ENCODE measurements around the gene BGN.

Gene BGN

GRCh38 chrX:153486171-153486570 is 8.6 kb upstream of the BGN start:
- DNase-seq = no peak

- DNase-seq = no peak
Measured at GRCh38 chrX:153487590-153488071, 7.1 kb upstream of the BGN start.

- DNase-seq = no peak
Measured at GRCh38 chrX:153488231-153488914, 6.4 kb upstream of the BGN start.

DNA sequence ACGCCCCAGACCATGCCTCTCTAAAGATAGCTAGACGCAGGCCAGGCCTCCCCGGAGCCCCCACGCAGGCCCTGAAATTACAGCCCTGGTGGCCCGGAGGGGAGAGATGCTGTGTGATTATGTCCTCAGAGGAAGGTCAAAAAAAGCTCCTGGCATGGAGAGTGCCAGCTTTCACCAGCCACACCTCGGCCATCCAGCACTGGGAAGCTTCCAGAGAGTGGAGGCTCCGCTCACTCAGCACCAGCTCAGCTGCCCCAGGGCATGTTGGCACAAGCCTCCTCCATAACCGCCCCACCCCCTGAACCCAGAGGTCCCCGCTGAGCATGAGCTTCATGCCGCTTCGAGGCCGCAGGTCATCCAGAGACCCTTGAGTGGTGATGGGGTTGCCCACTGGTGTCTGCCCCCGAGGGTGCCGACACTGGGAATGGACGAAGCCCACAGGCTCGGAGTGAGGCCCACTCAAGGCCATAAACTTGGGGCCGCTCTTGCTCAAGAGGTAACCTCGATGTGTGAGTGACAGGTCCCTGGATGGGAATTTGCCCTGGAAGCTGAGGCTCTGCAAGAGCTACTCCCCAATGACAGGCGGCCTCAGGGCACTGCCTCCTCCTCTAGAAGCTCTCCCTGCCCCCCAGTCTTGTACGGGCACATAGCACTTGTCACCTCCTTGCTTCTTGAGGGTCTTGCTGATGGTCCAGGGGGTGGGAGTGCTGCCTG is 4.4 kb upstream of the BGN start:
- DNase-seq = no peak

DNA sequence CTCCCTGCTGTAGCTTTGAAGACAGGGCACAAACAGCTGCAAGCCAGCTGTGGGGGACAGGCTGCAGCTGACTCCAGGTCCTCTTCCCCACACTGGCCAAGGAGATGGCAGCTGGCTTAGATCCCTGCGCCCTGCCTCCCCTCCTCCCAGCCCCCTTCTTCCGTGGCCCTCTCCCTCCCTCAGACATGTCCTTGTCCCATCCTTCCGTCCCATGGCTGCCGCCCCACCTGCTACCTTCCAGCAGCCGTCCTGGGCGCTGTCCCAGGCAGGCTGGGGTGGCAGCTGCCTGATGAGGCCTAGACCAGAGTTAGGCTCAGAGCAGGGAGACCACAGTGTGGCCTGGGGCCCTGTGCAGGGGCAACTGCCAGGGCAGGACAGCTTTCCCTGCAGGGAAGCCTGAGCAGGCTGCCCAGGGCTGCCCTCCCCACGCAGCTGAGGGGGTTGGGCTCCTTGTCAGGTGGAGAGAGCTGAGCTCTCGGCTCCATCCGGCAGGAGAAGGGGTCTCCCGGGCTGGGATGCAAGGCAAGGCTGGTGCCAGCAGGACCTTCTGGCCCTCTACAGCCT is 3.3 kb upstream of the BGN start:
- no peak for DNase-seq

DNA sequence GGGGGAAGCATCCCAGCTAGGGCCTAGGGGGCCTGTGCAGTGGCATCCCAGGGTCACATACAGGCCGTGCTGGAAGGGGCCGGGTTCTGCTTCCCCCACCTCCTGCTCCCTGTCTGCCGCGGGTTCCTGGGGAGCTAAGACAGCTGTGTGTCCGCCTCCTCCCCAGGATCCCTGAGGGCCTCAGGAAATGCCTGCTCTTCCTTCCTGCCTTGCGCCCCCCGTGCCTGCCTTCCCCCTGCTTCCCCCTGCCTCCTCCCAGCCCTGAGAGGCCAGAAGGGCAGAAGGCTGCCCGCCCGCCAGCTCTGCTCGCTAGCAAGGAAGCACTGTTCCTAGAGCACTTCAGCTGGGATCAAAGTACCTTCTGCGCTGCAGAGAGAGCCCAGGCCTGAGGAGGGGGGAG is 2.9 kb upstream of the BGN start:
- DNase-seq = no peak

DNA sequence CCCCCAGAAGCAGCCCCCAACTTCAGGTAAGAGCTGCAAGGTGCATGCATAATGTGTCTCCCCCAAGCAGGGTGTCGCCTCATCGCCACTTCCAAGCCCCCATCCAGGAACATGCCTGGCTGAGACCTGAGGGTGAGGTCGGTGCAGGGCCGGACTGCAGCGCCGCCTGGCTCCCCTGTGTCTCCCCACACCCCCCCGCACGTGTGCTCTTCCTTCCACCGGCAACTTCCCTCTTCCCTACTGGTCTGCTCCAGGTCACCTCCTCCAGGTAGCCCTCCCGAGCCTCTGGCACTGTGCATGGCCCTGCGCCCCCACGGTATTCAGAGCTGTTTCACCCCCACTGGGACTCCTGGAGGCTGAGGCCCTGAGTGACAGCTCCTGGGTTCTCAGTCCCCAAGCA is 2.2 kb upstream of the BGN start:
- no peak for DNase-seq

- no peak for DNase-seq
Measured at GRCh38 chrX:153493085-153493484, 1.7 kb upstream of the BGN start.

DNA sequence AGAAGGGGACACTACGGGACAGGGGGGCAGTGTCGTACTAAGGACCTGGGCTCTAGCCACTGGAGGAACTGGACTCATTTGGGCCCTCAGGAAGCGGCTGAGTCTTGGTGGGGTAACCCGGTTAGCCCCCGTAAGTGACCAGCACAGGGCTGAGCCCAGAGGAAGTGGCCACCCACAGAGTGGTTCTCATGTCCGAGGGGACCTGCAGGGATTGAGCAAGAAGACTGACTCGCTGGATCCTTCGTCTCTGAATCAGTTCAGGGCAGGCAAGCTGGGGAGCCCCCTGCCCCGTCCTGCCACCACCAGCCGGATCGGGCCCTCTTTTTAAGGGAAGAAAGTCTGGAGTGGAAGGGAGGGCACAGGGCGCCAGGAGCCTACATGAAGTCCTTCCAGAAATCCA is 719 bp upstream of the BGN start:
- no peak for DNase-seq

GRCh38 chrX:153495362-153495751 is 577 bp downstream of the BGN start:
- no peak for DNase-seq

- no peak for DNase-seq
Measured at GRCh38 chrX:153495903-153496589, 1.3 kb downstream of the BGN start.

- DNase-seq = no peak
Measured at GRCh38 chrX:153496590-153496959, 1.8 kb downstream of the BGN start.

DNA sequence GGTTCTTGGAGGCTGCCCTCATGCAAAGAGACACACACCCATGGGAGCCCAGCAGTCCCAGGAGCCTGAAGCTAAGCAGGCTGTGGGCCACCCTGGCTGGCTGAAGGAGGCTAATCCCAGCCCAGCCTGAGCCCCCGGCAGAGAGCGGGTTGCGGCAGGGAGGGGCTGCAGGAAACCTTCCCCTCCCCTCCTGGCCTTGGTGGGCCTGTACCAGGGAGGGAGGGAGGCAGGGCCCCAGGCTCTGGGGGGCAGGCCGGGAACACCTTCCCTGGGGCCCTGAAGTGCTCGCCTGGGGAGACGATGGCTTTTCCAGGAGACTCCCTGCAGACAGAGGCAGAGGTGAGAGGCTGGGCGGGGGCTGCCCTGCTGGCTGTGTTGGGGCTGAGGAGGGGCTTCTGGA is 3.7 kb downstream of the BGN start:
- DNase-seq = no peak

- DNase-seq = no peak
Measured at GRCh38 chrX:153499341-153499740, 4.6 kb downstream of the BGN start.

- DNase-seq = no peak
Measured at GRCh38 chrX:153499876-153500275, 5.1 kb downstream of the BGN start.

GRCh38 chrX:153500676-153501280 is 6.0 kb downstream of the BGN start:
- no peak for DNase-seq

- DNase-seq = no peak
Measured at GRCh38 chrX:153501530-153501929, 6.8 kb downstream of the BGN start.

- no peak for DNase-seq
Measured at GRCh38 chrX:153502131-153502530, 7.4 kb downstream of the BGN start.

DNA sequence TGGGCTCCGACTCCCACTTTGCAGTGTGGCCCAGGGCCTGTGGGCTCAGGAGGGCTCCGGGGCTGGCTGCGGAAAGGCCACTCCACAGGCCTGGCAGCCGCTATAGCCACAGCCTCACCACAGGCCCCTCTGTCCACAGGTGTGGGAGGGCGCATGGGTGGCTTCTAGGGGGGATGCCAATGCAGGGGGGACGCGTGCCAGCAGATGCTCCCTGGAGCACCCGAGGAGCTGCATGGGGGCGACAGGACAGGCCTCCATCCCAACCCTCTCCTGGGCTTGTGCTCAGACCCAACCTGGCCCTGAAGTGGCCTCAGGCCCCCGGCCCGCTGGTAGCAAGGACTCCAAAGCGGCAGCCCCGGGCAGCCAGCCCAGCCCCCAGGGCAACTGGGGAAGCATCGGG is 8.0 kb downstream of the BGN start:
- no peak for DNase-seq

- no peak for DNase-seq
Measured at GRCh38 chrX:153504445-153505016, 9.8 kb downstream of the BGN start.

- no peak for DNase-seq
Measured at GRCh38 chrX:153505361-153505760, 10.6 kb downstream of the BGN start.

GRCh38 chrX:153507484-153508178 is 12.9 kb downstream of the BGN start:
- DNase-seq = peak; percentile 81

Data from activated CD4-positive, alpha-beta T cell treated with anti-CD3 and anti-CD28 coated beads, Interleukin-2, amount 50 U/mL, for 16 hours (primary cell).